Lower leg skin (tissue), 3 donors: ENCODE results near the gene OBP2A.

ENCODE experiments used
- CTCF ChIP-seq, 3 donors: fragments of 450-650 bp; IDR thresholded peaks; one replicate each; pipeline ENCODE4 v1.5.1; 2016; ENCODE audit warnings: antibody characterized with exemption in 3 of 3, mild to moderate bottlenecking in 3 of 3, moderate library complexity in 2 of 3
- POLR2A ChIP-seq, 2 donors: fragments of 450-650 bp; IDR thresholded peaks; one replicate each; pipeline ENCODE4 v1.6.1; 2016 to 2017; ENCODE audit warnings: antibody characterized with exemption in 2 of 2, mild to moderate bottlenecking in 1 of 2, moderate library complexity in 1 of 2

DNA sequence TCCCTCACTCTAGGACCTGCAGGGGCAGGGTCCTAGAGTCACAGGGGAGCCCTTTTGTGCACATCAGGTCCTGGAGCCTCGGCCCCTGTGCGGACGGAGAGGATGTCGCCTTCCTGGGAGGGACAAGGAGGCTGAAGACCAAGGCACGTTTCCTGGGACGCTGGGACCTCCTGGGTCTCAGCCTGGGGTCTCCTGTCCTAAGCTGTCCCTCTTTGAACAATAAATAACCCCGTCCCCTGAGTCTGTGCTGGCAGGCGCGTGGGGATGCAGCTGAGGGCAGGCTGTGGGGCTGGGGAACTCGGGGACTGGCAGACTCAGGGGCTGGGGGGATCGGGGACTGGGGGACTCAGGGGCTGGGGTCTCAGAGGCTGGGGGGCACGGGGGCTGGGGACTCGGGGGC, 46.7 kb downstream of the OBP2A start:
- TF ChIP-seq CTCF (IDR thresholded peaks at IDR 0.05) (no peak), POLR2A (IDR thresholded peaks at IDR 0.05) (no peak)
